NOMO-1 treated with DMSO at 0.1 percent for 48 hours (cell line): ENCODE results near the gene CRB2.
"Not testable (repeated sequence)": the region's sequence is repeated elsewhere in the genome, so short reads cannot be mapped to it uniquely, and the experiment has no call there.

Experiments
- DNase-seq: peaks from one replicate; lab custom pipeline; 2025; ENCODE audit not compliant: unreplicated experiment; lab: John Stamatoyannopoulos, UW

Gene CRB2

DNA sequence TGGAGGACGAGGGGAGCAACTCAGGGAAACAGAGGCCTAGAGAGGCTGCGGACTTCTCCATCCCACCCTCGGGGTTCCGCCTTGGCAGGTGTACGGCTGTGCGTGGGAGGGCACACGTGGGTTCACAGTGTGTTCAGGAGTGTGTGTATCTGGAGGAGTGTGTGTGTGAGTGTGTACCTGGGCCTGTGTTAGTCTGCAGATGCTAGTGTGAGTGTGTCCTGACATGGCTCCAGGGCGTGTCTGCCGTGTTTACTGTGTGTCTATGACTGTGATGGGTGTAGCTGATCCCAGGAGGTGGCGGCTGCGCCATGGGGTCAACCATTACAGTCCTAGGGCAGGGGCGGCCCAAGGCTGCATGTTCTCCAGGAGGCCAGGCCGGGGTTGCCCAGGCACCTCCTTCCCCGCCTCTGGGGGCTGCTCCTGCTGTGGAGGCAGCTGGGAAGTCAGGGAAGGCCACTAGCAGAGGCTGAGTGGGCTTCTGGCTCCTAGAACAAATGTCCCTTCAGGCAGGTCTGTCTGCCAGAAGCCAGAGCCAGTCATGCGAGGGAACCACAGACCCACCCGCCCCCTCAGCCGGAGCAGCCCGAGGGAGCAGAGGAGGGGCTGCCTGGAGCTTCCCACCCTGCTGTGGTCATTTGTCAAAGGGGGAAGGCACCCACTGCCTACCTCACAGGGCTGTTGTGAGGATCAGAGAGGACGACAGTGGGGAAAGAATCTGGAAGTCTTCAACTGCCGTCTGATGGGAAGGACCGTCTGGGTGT, 21.4 kb downstream of the CRB2 start:
- DNase-seq = no peak

DNA sequence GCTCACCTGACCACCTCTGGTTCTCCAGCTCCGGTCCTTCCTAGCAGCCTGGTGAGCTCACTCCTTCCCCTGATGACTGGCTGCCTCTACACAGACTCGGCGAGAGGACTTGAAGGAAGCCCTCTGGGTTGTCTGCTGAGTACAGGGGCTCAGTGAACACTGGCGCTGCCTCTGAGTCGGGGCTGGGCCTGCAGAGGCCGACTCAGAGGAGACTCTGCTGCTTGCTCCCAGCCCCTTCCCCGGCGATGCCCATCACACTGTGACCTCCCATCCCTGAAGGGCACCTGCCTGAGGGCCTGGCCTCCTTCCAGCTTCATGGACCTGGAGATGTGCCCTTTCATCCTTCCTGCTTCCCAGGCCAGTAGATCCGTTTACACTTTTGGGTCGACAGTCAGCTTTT, 22.0 kb downstream of the CRB2 start:
- no peak for DNase-seq

DNA sequence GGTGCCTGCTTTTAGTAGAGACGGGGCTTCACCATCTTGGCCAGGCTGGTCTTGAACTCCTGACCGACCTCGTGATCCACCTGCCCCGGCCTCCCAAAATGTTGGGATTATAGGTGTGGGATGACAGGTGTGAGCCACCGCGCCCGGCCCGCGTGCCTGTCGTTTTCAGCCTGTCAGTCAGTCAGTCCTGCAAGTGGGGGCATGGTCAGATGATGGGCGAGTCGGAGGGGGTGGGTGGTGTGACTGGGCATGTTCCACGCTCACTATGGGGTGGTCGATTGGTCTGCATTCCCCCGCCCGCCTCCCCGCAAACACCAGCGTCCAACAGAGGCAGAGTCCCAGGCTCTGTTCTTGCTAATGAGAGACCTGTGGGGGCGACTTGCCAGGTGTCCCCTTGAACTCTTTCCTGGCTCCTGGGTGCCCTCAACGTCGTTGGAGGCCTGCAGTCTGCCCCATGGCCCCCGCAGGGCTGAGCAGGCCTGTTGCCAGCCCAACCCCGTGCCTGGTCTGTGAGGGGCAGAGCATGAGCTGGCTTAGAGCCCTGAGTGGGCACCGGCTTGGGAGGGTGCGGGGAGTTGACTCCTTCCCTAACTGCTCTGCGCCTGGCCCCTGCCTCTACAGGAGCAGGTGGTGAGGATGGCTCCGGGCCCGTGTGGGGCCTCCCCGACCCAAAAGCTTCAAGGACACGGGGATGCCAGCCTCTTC, 23.1 kb downstream of the CRB2 start:
- DNase-seq = no peak

DNA sequence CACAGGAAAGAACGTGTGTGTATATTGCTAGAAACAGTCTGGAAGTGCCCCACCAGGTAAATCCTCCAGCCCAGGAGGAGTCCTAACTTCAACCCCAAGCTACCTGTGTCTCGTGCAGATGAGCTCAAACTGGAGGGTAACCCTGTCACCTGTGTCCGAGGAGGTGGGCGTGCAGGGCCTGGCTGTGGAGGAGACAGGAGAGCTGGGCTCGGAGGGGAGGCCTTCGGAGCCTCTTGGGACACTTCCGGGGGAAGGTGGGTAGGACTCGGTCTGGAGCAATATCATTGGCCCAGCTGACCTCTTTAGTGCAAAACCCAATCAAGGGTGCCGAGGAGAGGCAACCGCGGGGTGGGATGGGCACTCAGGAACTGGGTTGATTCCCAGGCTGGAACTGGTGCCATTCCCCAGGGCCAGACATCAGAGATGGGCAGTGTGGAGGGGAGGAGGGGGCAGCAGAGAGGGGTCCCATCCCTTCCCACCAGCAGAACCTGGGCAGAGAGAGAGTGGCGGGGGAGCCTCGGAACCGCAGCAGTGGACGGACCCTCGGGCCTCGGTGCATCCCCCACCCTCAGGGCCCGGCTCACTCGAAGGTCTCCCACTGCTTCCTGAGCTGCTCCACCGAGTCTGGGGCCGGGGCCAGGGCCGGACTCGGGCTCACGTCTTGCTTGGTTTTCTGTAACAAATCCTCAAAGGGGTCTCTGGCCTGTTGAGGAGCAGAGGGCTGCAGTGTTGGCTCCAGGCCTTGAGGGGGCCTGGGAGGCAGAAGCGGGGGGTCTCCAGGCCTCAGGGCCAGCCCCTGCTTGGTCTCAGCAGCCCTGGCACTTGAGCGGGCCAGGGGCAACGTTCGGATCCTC, 25.1 kb downstream of the CRB2 start:
- DNase-seq = no peak

DNA sequence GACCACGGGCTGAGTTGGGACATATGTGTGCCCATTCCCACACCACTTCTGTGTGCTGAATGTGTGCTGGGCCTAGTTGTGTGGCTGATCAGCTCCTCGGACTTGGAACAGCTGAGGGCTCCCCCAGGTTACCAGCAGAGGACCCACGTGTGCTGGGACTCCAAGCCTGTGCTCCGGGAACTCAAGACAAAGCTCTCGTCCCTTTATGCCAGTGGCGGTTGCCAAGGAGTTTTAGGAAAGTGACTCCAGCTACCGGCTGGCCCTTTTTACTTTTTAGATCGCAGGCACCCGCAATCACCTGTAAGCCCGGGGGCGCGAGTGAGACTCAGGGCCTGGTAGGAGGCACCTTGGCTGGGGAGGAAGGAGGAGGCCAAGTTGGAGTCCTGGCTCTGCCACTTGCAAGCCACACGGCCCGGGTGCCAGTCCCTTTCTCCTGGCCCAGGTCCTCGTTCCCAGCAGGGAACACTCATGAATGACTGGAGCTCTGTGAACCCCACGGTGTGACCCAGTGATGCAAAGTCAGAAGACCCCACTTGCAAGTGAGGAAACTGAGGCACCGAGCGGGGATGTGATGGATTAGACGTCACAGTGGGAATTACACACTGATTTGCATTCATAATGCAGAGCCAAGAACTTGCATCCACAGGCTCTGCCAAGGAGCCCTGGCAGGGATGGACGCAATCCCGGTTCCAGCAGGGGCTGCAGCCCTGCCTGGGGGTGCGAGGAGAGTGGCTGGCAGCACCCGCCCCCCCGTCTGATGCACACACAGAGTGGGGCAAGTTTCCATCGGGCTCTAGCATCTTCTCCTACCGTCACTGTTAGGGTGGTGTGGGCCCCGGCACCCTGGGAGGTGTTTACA, 26.9 kb downstream of the CRB2 start:
- DNase-seq = no peak

DNA sequence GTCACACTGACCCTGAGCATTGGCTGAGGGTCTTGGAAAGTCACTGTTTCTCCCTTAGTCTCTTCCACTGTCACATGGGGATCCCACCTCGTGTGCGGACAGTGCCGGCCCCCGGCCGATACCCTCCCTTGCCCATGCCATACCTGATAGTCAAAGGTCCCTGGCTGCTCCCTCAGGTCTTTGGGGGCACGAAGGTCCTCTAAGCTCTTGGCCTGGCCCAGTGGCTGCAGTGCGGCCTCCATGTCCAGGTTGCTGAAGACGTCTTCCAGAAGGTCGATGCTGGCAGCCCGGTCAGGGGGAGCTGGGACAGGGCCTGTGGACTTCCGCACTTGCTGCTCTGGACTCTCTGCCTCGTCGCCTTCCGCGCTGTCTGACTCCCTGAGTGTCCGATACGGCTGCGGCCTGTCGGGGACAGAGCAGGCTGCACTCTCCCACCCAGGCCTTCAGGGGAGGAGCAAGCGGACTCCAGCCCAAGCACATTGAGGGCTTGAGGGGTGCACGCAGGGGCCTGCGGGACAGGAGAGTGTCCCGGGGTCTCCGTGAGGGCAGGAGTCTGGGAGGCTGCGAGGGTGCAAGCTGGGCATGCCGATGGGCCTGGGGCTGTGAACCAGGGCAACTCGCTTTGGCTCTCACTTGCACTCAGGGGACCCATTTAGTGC, 27.6 kb downstream of the CRB2 start:
- DNase-seq = no peak

DNA sequence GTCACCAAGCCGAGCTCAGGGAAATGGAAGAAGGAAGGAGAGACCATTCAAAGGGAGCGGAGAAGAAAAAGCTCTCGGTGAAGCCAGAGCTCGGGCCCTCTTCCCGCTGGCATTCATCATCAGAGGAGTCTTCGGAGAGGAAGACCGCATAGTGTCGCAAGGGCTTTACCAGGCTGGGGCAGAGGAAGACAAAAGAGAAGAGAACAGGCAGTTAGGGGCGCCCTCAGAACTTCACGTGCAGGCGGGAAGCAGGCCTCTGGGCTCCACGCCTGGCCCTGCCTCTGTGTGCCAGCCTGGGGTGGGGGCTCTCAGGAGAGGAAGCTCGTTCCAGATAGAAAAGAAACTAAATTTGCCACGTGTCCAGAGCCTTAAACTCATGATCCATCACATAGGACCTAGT, 31.7 kb downstream of the CRB2 start:
- DNase-seq = peak; percentile 67

DNA sequence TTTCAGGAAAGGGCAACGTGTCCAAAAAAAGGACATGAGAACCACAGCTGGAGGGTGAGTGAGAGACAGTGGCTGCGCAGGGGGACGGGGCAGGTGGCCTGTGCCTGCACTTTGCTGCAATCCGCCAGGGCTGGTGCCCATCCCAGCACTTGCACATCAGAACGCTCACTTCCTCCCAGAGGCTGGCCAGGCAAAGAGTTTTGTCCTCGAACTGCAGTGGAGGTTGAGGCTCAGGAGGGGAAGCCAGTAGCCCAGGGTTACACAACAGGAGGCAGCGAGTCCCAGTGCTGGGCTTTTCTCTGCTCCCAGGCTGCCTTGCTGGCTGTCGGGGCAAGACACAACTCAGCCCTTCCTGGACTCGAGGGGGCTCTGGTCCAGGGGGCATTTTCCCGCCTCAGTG, 33.1 kb downstream of the CRB2 start:
- DNase-seq = peak; percentile 81

DNA sequence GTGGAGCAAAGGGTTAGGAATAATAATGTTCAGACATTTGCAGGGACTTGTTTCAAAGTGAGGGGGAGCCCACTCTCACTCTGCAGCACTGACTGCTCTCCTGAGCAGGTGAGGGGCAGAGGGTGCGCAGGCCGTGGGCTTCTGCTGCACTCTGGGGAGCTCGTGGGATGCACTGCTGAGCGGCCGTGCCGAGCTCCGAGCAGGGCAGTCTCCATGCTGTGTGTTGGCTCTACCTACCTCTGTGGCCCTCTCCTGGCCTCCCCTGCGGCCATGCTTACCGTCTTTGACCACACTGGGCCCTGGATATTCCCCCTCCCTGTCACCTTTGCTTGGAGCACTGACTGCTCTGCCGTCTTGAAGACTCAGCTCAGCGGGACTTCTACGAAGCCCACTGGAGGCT, 33.7 kb downstream of the CRB2 start:
- DNase-seq = no peak

DNA sequence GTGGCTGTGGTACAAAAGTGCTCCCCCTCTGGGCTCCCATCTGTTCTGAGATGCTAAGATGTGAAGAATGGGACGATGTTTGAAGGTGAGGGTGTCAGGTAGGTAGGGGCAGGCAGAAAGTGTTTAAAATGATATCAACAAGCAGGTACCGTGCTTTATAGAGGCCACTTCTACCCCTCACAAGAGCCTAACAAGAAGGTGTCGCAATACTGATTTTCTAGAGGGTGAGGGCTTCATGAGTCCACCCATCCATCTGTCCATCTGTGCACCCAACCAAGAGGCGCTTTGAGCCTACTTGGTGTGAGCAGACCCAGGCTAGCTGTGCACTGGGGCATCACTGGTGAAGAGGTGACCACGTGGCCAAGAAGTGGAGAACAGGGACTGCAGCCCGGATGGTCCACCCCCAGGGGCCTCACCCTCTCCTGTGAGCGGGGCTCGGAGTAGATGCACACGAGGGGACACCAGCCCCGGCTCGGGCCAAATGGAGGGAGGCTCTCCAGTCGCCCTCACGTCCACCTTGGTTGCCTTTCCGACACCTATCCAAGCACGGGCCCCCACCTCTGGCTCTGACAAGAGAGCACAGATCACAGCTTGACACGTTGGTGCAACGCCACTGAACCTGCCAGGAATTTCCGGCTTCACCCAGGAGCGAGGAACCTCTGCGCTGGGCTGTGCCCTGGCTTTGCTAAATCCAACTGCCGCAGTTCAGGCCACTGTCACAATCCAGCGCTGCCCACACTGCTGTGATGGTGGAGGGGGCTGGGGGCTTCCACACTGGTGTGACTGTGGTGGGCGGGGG, 34.5 kb downstream of the CRB2 start:
- no peak for DNase-seq

DNA sequence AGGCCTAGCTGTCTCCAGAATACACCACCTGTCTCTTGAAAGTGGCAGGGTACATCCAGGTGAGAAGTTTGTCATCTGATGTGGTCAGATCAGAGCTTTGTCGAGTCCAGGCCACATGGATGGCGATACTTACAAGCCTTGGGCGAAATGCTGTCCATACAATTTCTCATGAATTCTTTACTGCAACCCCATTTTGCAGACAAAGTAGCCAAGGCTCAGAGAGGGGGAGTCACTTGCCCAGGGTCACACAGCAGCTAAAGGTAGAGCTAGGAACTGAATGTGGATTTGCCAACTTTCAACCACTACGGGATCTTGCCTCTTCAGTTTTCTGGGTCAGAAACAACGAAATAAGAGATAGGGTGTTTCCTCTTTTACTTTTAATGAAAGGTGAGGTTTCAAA, 35.2 kb downstream of the CRB2 start:
- no peak for DNase-seq

DNA sequence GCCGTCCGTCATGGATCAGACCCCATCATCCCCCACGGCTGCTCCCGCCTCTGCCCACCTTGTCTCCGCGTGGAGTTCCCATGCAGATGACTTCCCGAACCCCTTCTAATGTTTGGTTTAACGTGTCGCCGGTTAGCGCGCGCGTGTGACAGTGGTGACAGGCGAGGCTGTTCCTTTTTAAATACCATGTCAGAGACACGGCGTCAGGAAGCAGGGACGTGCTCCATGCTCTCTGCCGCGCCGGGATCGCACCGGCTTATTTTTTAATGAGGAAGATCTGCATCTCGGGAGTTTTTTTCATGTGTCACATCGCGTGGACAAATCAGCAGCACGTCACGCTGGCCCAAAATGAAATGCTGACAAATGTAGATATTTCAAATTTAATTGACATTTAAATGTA, 35.9 kb downstream of the CRB2 start:
- DNase-seq = no peak

DNA sequence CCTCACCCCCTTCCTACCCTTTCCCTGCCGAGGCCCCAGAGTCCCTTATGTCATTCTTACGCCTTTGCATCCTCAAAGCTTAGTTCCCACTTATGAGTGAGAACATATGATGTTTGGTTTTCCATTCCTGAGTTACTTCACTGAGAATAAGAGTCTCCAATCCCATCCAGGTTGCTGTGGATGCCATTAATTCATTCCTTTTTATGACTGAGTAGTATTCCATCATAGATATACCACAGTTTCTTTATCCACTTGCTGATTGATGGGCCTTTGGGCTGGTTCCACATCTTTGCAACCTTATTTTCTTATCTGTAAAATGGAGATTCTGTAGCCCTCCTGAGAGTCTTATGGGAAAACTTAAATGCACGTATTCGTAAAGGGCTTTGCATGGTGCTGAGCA, 36.8 kb downstream of the CRB2 start:
- no peak for DNase-seq

DNA sequence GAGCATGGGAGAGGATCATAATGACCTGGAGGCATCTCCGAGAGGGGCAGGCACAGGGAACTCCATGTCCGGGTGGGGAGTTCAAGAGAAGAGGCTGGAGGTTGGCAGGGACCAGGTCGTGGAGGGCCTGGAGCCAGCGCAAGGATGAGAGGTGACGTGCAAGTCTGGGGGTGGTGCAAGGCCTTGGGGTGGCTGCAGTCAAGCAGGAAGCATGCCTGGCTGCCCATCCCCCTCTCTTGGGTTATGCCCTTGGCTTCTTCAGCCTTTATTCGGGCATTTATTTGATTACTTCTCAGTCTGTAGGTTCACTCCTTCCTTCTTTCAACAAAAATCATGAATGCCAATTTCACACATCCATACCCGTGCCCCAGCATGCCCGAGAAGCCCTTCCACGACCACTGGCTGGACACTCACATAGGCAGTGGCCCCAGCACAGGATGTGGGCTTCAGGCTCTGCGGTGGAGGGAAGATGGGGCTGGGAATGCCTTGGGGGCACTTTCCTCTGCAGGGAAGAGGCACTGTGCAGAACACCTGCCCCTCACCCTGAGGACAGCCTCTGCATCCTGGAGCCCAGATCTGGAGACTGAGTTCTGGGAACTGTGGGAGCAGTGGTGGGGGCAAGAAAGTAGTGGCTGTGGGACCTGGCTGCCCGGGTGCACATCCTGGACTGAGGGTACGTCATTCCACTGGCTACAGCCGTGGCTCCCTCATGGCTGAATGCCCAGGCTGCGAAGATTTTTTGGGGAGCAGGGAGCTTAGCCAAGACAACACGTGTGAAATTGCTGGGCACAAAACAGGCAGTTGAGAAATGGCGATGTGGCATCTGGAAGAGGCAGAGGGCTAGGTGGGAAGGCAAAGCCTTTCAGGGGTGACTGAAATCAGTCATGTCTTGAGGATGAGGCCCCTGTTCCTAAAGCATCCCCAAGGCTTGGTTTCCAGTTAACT, 38.6 kb downstream of the CRB2 start:
- DNase-seq = no peak

DNA sequence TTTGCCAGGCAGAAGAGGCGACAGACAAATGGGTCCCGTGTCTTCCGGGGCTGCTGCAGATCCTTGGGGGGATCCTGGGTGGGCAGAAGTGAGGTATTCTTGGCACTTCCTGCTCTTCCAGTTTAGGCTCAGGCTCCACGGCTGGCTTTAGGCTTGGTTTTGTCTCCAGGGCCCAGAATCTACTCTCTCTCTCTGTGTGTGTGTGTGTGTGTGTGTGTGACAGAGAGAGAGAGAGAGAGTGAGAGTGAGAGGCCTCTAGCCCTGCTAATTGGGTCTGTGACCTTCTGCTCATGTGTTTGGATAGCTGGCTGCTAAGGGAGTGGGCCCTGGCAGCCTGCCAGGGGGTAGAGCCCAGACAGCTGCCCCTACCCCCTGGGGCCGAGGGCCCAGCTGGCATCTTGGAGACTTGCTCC, 39.3 kb downstream of the CRB2 start:
- DNase-seq = no peak

DNA sequence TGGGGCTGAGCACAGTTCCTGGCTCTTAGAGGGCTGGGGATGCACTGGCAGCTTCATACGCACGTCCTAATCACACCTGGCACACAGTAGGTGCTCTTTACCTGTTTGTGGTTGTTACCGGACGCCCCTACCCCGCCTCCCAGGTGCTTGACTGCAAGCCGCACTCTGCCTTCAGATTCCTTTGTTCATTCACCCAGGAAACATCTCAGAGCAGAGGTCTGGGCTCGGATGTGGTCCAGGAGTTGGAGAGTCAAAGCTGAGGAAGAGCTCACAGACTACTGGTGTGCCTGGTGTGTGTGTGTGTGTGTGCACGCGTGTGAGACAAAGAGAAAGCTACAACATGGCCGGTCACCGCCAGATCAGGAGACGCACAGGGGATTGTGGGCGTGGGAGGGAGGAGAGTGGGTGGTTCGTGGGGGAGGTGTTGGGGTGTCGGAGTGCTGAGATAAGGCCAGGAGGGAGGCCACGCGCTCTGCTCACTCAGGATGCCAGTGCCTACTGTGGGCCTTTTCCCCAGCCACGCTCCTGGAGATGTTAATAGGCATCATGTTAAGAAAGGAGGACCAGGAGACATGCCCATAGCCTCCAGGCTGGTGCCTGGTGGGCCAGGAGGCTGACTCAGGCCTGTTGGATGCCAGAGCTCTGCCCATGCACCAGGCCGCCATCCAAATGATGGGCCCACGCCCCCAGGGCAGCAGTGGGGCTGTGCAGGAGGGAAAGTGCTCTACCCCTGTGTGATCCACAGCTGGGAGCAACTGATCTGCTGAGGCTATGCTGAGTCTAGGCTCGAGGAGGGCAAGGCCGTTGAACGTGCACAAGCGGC, 39.9 kb downstream of the CRB2 start:
- no peak for DNase-seq

DNA sequence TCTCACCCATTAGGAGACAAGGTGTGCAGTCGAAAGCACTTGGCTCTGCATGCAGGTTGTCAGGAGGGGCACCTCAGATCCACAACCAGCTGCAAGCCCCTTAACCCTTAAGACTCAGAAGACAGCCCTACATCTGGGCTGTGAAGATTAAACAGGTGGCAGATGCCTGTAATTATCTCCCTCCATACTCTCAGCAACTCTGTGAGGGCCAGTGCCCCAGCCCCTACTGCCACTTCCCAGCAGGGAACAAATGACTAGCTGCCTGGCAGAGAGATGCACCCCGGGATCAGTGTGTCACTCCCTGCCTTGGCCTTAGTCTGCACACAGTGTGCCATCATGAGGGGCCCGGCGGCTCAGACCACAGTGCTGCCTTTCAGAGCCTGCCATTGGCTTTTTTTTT, 42.0 kb downstream of the CRB2 start:
- DNase-seq = no peak

DNA sequence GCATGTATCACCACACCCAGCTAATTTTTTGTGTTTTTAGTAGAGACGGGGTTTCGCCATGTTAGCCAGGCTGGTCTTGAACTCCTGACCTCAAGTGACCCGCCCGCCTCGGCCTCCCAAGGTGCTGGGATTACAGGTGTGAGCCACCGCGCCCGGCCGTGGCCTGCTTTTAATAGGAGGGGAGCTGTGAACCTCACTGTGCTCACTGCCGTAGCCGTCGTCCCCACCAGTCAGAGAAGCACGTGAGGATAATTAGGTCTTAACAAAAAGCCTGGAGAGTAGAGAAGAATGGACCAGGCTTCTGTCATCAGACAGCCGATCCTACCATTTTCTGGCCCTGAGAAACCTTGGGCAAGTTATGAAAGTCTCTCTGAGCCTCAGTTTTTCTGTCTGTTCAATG, 42.9 kb downstream of the CRB2 start:
- DNase-seq = not testable (repeated sequence)
